ENCODE results near the gene TMEM208. TPM values are rescaled to one million over a fixed set of nuclear protein-coding genes. Genes with fewer than 3 reads are reported as not detected.
A peak's percentile ranks its signal among the peaks of the same experiment; 100 is the strongest.

TMEM208 gene
- polyA plus RNA-seq, 1 experiment, result 38.5 TPM

DNA sequence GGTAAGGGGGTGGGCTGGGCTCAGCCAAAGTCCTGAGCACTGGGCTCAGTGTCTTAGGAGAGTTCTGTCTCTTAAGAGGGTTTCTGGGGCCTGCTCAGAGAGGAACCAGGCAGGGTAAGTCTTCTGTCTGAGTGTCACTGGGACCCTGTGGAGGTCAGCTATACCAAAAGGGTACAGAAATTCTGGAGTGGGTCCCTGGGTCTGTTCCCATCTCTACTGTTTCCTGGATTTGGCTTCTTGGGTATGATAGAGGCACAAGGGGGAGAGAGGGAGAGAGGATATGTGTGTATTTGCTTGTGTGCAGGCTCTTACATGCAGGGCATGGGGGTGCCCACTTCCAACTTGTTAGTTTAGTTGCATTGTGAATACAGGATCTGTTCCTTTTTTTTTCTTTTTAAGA lies 33.4 kb upstream of the TMEM208 start:
- no peak for DNase-seq (ENCODE audit: low read depth, low spot score)
- Histone ChIP-seq H3K27ac (ENCODE audit: low read depth, low read length) (no peak overlapping the region), H3K27me3 (ENCODE audit: control insufficient read depth, insufficient read depth, low read length) (no peaks in the 10 kb centered on the region), H3K4me3 (ENCODE audit: low read depth, low read length) (peak overlapping the region; percentile 98), H3K9me3 (ENCODE audit: control insufficient read depth, insufficient read depth, low read length) (no peaks in the 10 kb centered on the region; the same call in 1 of the 2 replicates)
- ChIA-PET CTCF (interaction anchor here (0.9 kb wide), 1 partner anchor 288 kb away, joined by 3 read pairs; the partner anchor contains the start of gene ATP6V0D1), POLR2A (no interaction called here)
- TF ChIP-seq, protein P1, sequence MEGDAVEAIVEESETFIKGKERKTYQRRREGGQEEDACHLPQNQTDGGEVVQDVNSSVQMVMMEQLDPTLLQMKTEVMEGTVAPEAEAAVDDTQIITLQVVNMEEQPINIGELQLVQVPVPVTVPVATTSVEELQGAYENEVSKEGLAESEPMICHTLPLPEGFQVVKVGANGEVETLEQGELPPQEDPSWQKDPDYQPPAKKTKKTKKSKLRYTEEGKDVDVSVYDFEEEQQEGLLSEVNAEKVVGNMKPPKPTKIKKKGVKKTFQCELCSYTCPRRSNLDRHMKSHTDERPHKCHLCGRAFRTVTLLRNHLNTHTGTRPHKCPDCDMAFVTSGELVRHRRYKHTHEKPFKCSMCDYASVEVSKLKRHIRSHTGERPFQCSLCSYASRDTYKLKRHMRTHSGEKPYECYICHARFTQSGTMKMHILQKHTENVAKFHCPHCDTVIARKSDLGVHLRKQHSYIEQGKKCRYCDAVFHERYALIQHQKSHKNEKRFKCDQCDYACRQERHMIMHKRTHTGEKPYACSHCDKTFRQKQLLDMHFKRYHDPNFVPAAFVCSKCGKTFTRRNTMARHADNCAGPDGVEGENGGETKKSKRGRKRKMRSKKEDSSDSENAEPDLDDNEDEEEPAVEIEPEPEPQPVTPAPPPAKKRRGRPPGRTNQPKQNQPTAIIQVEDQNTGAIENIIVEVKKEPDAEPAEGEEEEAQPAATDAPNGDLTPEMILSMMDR (IDR thresholded peaks at IDR 0.05; ENCODE audit: low read depth, low read length), result no peak

DNA sequence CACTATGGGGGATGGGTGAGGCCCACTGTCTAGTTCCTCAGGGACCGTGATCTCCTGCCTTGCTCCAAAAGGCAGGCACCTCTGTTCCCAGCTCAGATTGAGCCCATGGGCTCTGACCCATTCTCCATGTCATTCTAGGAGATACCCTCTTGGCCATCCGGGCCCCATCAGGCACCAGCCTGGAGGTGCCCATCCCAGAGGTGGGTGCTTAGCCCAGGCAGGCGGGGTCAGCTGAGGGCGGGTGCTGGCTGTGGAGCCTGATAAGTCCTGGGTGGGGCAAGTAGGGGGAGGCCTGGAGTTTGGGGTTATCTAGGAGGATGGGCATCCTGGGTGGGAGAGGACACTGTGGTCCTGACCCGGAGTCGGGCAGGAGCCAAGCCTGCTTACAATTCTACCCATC lies 32.7 kb upstream of the TMEM208 start:
- H3K4me3 ChIP-seq (ENCODE audit: low read depth, low read length), result no peak overlapping the region
- no peak overlapping the region for H3K27ac ChIP-seq (ENCODE audit: low read depth, low read length)
- TF ChIP-seq, protein P1 (IDR thresholded peaks at IDR 0.05; ENCODE audit: low read depth, low read length), result no peak
- ChIA-PET POLR2A (no interaction called here), CTCF (no interaction called here)
- no peak for DNase-seq (ENCODE audit: low read depth, low spot score)
- no peaks in the 10 kb centered on the region; the same call in 1 of the 2 replicates for H3K9me3 ChIP-seq (ENCODE audit: control insufficient read depth, insufficient read depth, low read length)
- no peaks in the 10 kb centered on the region for H3K27me3 ChIP-seq (ENCODE audit: control insufficient read depth, insufficient read depth, low read length)

DNA sequence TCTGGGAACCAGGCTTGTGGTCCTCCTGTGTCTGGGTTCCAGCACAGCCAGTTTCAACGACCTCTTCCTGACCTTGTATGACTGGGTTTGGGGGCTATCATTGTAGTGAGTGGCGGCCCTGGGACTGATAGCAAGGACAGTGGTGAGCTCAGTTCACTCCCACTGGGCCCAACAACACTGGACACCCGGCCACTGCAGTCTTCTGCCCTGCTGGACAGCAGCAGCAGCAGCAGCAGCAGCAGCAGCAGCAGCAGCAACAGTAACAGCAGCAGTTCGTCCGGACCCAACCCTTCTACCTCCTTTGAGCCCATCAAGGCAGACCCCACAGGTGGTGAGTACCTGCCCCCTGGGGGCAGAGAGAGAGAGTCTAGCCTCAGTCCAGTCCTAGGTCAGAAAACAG lies 31.3 kb upstream of the TMEM208 start:
- no peak for DNase-seq (ENCODE audit: low read depth, low spot score)
- H3K4me3 ChIP-seq (ENCODE audit: low read depth, low read length), result no peak overlapping the region
- TF ChIP-seq, protein P1 (IDR thresholded peaks at IDR 0.05; ENCODE audit: low read depth, low read length), result no peak
- no peaks in the 10 kb centered on the region; the same call in 1 of the 2 replicates for H3K9me3 ChIP-seq (ENCODE audit: control insufficient read depth, insufficient read depth, low read length)
- no peaks in the 10 kb centered on the region for H3K27me3 ChIP-seq (ENCODE audit: control insufficient read depth, insufficient read depth, low read length)
- POLR2A ChIA-PET, result no interaction called here
- CTCF ChIA-PET, result no interaction called here
- no peak overlapping the region for H3K27ac ChIP-seq (ENCODE audit: low read depth, low read length)

DNA sequence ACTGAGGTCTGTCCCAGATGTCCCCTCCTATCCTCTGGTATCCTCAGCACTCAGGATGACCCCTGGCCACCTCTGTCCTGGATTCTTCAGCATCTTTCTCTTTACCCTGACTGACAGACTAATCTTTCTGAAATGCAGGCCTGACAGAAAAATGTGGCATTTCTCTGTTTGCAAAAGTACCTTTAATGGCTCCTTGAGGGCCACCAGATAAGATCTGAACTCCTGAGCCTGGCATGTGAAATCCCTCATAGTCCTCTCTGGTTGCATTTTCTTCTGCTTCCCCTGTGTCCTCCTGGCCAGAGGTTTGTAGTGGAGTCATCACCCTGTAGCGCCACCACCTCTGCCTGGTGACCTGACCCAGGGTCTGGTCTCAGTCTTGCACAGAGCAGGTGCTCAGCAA lies 30.0 kb upstream of the TMEM208 start:
- no peak for DNase-seq (ENCODE audit: low read depth, low spot score)

DNA sequence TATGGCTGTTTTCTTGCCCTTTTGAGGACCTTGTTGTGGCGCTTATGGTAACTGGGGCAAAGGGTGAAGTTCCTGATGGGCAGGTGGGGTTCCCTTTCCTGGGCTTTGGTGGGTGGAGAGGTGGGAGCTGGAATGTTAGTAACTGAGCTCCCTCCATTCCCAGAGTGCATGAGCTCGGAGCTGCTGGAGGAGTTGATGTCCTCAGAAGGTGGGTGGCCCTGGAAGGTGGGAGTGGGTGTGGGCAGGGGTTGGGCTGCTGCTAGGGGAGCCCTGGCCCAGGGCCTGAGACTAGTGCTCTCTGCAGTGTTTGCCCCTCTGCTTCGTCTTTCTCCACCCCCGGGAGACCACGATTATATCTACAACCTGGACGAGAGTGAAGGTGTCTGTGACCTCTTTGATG lies 29.2 kb upstream of the TMEM208 start:
- no peaks in the 10 kb centered on the region for H3K27me3 ChIP-seq (ENCODE audit: control insufficient read depth, insufficient read depth, low read length)
- POLR2A ChIA-PET, result interaction anchor here (1.0 to 2.4 kb wide), 5 partner anchors 11 to 63 kb away, joined by 3 to 9 read pairs (median 3); partner anchors contain the start of gene TMEM208
- H3K9me3 ChIP-seq (ENCODE audit: control insufficient read depth, insufficient read depth, low read length), result no peaks in the 10 kb centered on the region; the same call in 1 of the 2 replicates
- no peak overlapping the region for H3K27ac ChIP-seq (ENCODE audit: low read depth, low read length)
- no peak for DNase-seq (ENCODE audit: low read depth, low spot score)
- TF ChIP-seq, protein P1 (IDR thresholded peaks at IDR 0.05; ENCODE audit: low read depth, low read length), result no peak
- no peak overlapping the region for H3K4me3 ChIP-seq (ENCODE audit: low read depth, low read length)
- CTCF ChIA-PET, result interaction anchor here (0.5 to 1.4 kb wide), 9 partner anchors 8 to 250 kb away, joined by 3 to 5 read pairs (median 4); partner anchors contain the start of gene CES3

More for the DNA sequence above, 30.0 kb upstream of the TMEM208 start:
- POLR2A ChIA-PET, result no interaction called here
- TF ChIP-seq, protein P1 (IDR thresholded peaks at IDR 0.05; ENCODE audit: low read depth, low read length), result no peak
- Histone ChIP-seq H3K9me3 (ENCODE audit: control insufficient read depth, insufficient read depth, low read length) (no peaks in the 10 kb centered on the region; the same call in 1 of the 2 replicates), H3K27me3 (ENCODE audit: control insufficient read depth, insufficient read depth, low read length) (no peaks in the 10 kb centered on the region), H3K27ac (ENCODE audit: low read depth, low read length) (no peak overlapping the region), H3K4me3 (ENCODE audit: low read depth, low read length) (no peak overlapping the region)
- CTCF ChIA-PET, result interaction anchor here (1.0 to 1.3 kb wide), 2 partner anchors 10 to 236 kb away, joined by 3 to 4 read pairs; partner anchors contain the start of gene CES3
